Hematopoietic multipotent progenitor cell treated with erythropoietin and hydrocortisone succinate and interleukin-3 and kit ligand, for 17 days (in vitro differentiated cells): ENCODE results near the gene CCDC85C.

Experiments used
- DNase-seq: peaks from one replicate; pipeline ENCODE4 v3.0.0-alpha.2; 2015; ENCODE audit warnings: low spot score

Gene CCDC85C

DNA sequence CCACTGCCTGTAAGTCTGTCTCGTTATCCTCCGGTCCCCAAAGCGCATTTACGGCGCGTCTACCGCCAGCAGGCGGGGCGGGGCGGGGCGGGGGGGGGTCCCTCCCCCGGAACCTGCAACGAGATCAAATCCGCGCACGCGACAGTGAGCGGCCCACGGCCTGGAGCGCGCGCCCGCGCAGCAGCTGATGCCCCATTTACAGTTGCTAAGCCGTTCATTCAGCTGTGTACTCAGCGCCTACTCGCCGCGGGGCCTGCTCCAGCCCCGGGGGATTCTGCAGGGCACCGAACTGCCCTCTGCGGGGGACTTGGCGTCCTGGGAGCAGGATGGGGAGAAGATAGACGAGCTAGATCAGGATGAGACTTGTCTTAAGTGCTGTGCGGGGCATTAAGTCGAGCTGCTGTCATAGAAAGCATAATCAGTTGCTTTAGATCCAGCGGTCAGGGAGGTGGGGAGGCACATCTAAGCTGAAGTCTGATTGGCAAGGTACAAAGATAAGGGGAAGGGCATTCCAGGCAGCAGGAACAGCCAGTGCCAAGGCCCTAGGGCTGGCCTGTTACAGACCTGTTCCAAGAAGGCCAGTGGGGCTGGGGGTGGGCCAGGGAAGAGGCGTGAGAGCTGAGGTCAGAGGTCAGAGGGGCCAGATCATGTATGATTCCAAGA is 1.4 kb upstream of the CCDC85C start:
- DNase-seq, result no peak

DNA sequence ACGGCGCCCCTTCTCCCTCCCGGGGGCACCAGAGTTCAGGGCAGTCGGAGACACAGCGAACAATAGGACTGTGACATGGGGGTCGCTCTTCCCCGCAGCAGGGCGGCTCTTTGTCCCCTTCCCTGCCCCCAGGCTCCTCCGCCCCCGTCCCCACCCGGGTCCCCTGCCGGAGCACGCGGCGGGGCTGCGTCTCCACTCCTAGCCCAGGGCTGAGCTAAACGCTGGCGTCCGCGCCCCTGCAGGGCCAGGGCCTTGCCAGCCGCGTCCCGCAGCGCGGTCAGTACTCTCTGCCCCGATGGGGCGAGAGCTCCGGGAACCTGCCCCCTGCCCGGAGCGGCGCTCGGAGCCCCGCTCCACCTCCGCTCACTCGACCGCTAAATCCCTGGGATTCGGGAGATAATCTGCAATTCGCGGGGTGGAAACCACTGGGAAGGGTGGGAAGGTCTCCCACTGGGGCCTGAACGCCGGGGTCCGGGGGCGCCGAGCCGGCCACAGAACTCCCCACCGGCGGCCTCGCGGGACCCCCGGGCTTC is 825 bp upstream of the CCDC85C start:
- no peak for DNase-seq

DNA sequence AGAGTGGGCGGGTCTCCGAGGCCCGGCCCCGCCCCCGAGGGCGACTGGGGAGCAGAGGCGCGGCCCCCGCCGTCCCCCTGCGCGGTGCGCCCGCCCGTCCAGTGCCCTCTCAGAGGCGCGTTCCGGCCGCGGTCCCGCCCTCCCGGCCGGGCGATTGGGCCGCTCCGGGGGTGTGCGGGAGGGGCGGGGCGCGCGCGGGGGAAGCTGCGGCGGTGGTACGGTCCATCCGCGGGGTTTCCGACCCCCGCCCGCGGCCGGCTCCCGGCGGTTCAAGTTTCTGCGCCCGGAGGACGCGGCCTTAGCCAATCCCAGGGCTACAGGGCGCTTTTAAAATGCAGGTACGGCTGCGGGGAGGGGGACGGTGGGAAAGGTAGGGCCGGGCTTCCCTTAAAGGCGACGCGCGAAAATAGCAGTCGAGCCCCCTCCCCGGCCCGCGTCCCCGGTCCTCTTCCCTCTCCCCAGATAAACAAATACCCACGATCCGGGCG is 315 bp upstream of the CCDC85C start:
- peak; percentile 17 for DNase-seq

DNA sequence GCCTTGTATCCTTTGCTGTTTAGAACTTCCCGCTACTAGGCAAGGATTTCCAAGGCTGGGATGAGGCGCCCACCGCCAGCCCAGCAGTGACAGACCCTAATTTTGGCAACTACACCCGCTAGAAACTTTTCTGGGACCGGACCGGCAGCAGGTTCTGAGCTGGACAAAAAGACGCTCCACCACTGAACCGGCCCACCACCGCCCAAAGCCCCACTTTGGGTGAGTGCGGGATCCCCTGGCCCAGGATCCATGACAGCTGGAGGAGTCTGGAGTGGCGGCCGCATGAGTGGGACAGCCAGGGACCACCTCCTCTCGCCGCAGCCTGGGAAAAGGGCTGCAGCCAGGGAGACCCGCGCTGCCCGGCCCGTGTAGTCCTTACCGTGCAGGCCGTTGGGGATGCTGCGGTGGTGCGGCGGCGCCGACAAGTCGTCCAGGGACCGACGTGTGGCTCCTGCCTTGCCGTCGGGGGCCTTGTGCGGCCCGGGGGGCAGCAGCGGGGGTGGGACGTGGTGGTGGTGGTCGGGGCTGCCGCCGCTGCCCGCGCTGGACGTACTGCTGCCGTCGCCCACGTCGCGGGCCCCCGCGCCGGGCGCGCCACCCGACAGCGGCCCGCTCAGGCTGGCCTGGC is 1.1 kb downstream of the CCDC85C start:
- no peak for DNase-seq

DNA sequence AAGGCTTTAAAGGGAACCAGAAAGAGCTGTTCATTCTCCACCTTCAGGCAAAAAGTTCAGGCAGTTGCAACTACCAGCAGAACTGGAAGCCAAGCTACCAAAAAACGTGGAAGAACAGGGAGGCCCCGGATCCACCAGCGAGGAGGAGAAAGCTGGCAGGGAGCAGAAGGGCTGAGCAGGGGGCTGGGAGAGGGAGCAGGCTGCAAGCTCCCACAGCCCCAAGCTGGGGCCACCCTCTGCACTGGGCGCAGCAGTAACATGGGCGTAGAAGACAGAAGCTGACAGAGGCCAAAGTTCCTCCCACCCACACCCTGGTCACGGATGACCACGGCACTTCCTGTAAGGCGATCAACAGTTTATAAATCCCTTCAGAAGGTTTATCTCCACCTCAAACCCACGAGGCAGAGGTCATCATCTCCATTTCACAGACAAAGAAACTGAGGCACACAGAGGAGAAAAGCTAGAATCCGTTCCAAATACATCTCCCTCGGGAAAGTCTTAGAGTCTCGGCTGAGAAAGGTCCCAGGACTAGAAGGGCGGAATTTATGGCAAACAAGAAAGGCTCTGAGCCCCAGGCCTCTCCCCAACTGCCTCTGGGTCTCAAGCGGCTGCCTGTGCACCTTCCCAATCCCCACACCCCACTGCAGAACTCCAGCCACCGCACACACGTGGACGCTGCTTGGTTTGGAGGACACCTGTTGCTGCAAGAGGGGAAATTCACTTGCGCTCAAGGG is 1.8 kb downstream of the CCDC85C start:
- DNase-seq, result no peak

DNA sequence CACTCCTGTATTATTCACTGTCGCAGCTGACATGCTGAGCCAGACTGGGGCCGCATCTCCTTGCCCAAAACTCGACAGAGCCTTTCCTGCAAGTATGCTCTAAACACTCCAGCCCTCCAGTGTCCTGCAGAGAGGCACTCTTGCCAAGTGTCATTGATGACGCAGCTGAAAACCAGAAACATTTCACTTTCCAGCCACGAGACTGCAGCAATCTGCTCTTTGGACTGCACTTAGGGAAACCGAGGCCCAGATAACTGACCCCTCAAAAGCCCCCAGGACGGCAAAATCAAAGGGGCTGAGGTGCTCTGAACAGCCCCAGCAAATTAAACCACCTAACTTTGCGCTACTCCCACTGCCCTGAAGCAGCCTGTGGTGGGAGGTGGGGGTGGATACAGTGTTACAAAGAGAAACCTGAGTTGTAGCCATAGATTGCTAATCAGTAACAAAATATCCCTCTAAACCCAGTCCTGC is 2.6 kb downstream of the CCDC85C start:
- DNase-seq, result no peak

DNA sequence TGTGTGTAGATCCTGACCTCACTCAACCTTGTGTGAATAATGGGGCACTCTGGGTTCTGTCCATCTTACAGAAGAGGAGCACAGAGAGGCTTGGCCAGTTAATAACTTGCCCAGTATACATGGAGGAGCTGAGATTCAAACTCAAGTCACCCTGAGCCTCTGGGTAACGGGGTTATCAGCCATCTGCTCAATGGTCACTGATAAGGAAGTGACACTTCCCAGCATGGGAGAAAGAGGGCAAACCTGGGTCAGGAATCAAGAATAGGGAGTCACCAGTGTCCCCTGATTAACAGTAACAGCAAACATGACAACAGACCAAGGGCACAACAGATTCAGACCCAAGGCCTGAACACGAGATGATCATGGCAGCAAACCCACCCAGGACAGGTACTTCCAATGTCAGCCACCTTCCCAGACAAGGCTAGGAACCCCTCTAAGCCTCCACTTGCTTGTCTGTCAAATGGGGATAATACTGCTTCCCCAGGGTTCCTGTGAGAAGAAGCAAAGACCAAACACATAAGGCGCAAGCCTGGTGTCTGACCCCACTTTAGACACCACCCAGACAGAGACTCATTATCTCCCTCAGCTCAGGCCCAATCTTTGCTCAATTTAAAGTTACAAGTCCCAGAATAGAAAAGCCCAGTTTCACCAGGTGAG is 3.6 kb downstream of the CCDC85C start:
- DNase-seq, result no peak

DNA sequence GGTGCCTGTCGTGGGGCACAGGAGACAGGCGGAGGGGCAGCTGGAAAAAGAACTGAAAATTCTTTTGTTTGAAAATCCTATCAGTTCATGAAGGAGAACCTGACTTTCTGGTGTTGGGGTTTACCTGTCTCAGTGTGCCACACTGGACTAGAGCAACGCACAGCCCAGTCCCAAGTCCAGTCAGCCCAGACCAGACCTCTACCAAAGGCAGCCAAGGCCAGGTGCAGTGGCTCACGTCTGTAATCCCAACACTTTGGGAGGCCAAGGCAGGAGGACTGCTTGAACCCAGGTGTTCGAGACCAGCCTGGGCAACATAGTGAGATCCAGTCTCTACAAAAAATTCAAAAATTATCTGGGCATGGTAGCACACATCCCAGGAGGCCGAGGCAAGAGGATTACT is 4.6 kb downstream of the CCDC85C start:
- no peak for DNase-seq

DNA sequence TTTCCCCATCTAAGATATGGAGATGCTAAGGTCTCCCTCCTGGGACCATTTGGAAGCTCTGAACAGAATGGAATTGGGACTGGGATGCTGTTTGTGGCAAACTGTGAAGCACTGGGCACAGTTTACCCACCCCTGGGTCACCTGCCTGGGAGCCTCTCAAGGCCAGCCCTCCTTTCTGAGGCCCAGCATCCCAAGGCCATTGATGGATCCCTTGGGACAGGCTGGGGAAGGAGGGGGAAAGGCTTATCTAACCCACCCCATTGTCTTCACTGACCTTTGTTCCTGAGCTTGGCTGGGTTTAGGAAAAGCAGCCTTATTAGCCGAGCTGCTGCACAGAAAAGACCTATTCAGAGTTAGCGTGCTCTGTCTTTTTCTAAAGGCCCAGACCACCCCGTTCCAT is 5.2 kb downstream of the CCDC85C start:
- no peak for DNase-seq

DNA sequence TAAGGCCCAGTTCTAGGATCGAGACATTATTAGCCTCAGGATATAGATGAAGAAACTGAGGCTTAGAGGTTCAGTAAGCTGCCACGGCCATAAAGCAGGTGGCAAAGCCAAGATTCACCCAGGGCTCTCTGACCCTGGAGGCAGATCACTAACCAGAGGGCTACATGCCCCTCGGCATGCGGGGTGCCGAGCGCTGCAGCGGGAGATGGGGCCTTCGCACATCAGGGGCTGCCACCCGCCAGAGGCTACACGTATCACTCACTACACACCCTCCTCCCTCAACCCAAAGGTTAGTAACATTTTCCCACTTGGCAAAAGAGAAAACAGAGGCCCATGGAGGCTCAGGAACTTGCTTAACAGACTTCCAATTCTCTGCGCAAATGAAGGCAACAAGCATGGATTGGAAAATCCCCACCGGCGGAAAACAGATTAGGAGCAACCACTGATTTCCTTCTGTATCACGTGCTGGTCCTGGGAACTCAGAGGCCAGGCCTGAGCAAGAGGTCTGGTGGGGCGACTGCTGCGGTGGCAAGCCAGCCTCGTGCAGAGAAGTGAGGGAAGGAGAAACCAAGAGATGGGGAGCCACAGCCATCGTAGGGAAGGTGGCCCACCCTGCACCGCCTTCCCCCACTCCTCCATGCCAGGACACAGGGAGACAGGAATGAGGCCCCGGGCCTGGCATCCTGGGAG is 6.0 kb downstream of the CCDC85C start:
- no peak for DNase-seq

DNA sequence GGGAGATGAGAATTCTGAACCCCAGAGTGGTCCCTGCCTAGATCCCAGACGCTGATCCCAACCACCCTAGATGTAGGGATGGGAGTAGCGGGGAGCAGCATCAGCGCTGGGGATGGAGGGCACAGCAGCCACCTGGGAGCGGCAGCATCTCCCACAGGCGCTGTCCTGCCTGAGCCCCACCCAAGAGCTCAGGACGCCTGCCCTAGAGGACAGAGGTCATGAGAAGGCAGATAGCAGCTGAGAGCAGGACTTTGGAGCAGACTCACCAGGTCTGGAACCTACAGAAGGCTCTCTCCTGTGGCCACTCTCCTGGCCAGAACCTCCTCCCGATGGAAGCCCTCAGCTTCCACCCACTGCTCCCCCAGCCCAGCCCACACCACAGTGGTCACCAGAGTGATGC is 7.2 kb downstream of the CCDC85C start:
- DNase-seq, result no peak

DNA sequence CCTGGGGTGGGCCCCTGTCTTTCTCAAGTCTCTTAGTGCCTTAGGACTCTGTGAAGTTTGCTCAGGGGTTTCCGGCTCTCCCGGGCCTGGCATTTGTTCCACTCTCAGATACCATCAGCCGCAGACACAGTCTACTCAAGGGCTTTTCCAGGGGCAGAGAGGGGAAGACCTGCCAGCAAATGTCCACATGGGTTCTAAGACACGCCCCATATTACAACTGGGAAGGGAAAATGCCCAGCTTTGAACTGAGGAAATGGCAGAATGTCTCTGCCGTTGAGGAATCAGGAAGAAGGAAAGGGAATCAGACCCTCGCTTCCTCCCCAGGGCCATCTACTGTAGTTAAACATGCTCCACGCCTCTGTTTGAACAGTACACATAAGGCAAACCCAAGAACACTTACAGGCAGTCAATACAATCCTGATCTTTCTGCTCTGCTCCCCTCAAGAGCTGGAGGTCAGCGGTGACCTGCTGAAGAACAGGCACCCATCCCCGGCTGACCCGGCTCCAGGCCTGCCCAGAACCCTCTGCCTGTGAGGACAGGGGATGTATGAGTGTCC is 7.9 kb downstream of the CCDC85C start:
- no peak for DNase-seq

DNA sequence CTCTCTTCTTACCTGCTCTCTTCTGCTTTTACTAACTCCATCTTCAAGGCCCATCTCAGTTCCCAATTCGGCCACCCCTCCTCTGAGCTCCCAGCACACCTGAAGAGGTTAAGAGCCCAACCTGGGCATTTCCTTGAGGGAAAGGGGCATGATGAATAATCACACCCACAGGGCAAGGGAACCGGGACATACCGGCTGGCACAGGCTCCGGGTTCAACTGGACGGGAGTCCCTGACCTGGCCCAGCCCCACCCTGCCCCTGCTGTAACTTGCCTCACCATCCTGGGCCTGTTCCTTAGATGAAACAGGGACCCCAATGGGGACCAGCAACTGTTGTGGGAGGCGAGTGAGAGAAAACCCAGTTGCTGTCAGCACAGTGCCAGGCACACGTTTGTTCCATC is 8.5 kb downstream of the CCDC85C start:
- DNase-seq, result no peak

DNA sequence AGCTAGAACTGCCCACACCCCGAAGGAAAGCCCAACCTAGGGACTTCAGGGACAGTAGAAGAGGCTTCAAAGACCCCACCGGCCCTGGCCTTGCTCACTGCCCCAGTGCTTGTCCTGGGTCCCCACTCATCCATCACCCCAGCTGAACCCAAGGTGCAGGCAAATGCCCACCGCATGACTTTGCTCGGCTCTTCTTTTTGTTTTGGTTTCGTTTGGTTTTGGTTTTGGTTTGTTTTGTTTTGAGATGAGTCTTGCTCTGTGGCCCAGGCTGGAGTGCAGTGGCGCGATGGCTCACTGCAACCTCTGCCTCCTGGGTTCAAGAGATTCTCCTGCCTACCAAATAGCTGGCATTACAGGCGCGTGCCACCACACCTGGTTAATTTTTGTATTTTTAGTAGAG is 9.0 kb downstream of the CCDC85C start:
- DNase-seq, result no peak

DNA sequence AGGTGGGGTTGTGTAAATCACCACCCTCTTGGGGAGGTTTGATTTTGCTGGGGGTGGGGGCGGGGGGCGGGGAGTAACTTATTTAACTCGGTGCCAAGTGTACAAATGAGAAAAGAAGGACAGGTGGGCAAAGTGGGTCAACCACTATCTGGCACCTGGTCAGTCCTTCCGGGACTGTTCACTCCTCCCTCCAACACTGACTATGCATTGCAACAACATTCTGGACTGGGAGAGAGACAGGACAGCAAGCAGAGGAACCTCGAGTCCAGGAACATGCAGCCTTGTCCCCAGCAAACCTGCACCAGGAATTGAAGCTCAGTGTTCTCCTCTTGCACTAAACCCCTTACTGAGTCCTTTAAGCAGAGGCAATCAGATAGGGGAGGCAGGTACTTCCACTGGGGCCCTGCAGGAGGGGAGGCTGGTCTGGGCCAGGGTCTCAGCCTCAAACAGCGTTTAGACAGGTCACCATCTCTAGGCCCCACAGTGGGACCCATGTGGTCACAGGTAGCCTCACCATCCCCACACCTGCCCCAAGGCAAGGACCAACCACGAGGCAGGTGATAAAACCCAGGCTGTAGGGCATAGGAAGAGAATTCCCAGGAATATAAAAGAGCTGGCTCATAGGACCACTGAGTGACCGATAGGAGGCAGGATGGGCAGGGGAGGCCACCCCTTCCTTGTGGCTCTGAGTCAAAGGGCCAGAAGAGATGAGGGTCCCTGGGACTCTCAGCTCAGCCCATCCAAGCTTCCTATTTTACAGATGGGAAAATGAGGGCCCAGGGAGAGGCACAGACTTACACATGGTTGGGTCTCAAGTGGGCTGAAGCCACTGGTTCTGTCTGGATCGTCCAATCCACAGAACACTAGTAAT is 9.8 kb downstream of the CCDC85C start:
- no peak for DNase-seq

DNA sequence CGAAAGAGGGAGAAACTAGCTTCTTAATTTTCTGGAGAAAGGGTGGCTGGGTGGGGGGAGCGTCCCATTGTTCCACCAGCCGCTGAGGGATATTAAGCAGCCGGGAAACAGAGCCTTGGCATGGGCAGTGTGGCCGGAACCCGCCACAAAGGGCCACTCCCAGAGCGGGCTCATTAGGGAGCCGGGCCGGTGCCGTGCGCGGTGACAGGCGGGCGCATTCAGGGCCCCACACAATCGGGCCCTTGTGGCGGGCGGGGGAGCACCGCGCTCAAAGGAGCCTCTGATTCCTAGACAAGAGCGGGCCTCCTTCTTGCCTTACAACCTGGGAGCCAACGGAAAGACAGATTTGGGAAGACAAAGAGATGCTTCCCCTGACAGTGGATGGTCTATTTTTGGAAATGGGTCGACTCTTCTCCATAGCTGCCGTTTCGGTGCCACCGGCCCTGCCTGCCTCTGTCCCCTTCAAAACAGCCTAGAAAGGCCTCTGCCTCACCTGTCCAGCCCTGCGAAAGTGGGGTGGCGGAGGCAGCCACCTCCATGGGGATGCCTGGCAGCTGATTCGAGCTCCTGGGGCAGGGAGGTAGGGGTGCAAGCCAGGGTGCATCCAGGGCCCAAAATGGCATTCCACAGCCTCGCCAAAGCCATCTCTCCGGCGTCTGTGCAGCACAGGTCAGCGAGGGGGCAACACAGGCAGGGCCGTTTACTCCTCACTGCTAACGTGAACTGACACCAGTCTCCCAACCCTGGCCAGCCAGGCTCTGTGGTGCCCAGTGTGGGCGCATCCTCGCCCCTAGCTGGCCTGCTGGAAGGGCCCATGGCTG is 10.9 kb downstream of the CCDC85C start:
- no peak for DNase-seq

DNA sequence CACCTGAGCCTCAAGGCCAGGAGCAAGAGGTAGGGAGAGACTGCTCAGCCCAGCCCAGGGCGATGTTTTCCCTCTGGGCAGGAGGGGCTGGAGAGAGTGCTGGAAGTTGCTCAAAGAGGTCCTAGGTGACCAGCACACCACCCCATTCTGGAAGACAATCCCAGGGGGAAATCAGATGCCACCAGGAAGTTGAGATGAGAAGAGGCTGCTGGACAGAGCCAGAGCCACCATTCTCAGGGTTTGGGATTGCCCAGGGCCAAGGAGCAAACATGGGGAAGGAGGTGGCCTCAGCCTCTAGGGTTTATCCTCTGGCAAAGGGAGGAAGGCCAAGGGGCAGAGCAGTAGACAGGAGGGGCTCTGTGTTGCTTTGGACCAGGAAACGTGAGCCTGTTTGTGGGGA is 11.6 kb downstream of the CCDC85C start:
- no peak for DNase-seq

DNA sequence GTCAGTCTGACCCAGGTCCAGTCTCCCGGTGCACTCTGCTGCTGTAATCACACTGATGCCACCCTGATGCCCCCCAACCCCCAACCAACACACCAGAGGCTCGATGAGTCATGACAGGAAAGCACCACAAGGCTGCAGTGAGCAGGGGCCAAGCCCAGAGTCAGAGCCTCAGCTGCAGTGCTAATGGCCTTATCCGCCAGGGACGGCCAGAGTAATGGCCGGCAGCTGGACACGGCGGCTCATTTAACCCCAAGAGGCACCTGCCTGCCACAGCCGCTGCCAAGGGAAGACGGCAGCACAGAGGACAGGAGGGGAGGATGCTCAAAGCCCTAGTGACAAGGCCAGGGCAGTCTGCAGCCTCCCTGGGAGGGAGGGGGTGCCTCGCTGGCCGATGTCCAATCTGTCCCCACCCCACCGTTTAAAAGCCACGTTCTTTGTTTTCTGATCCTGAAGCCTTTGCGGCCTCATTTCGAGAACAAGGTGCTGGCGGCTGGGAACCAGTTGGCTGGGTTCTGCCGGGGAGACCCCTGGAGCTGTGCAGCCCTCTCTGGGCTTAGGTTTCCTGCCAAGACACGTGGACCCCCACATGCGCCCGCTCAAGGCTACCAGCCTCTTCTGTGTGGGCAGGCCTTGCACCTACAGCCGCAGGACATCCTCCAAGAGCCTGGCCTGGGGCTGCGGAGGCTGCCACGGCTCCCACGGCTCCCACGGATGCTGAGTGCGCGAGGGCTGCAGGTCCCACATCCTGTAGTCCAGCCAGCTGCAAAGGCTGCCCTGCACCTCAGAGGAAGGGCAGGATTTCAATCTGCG is 13.1 kb downstream of the CCDC85C start:
- DNase-seq, result no peak
